CD4-positive, alpha-beta T cell treated with Interleukin-6 for 4 hours (primary cell): ENCODE data around the gene CDC25B.

Experiments
- DNase-seq: peaks from one replicate; pipeline ENCODE4 v3.0.0-alpha.2; 2020; ENCODE audit warnings: mixed read lengths

The CDC25B gene

GRCh38 chr20:3764659-3765058 is 31.5 kb upstream of the CDC25B start:
- no peak for DNase-seq

GRCh38 chr20:3765171-3765882 is 30.8 kb upstream of the CDC25B start:
- no peak for DNase-seq

GRCh38 chr20:3766422-3767109 is 29.5 kb upstream of the CDC25B start:
- DNase-seq, result no peak

GRCh38 chr20:3767110-3767426 is 29.0 kb upstream of the CDC25B start:
- peak; percentile 40 for DNase-seq

GRCh38 chr20:3767427-3768341 is 28.4 kb upstream of the CDC25B start, which contains the start of gene ADISSP:
TSS of gene ADISSP (minus strand) at chr20:3767753. CDS start at chr20:3760100, 7,653 bp downstream.
- peak; percentile 97 for DNase-seq

- DNase-seq, result peak; percentile 84
Measured at GRCh38 chr20:3768342-3769130, 27.6 kb upstream of the CDC25B start.

GRCh38 chr20:3771552-3772058 is 24.5 kb upstream of the CDC25B start:
- DNase-seq, result no peak

- no peak for DNase-seq
Measured at GRCh38 chr20:3775457-3776108, 20.5 kb upstream of the CDC25B start.

- no peak for DNase-seq
Measured at GRCh38 chr20:3777381-3777715, 18.8 kb upstream of the CDC25B start.

GRCh38 chr20:3777716-3778629 is 18.1 kb upstream of the CDC25B start:
- DNase-seq, result peak; percentile 64

GRCh38 chr20:3778976-3779375 is 17.1 kb upstream of the CDC25B start:
- DNase-seq, result no peak

GRCh38 chr20:3781153-3781910 is 14.8 kb upstream of the CDC25B start, which contains the start of gene SPEF1:
TSS of gene SPEF1 (minus strand) at chr20:3781448. CDS start at chr20:3781287, 161 bp downstream.
- peak; percentile 51 for DNase-seq

GRCh38 chr20:3782597-3782996 is 13.5 kb upstream of the CDC25B start:
- no peak for DNase-seq

GRCh38 chr20:3783068-3783489 is 13.0 kb upstream of the CDC25B start:
- no peak for DNase-seq

- no peak for DNase-seq
Measured at GRCh38 chr20:3783511-3784195, 12.5 kb upstream of the CDC25B start.

- DNase-seq, result no peak
Measured at GRCh38 chr20:3784216-3784853, 11.8 kb upstream of the CDC25B start.

- no peak for DNase-seq
Measured at GRCh38 chr20:3784863-3785239, 11.3 kb upstream of the CDC25B start.

- no peak for DNase-seq
Measured at GRCh38 chr20:3785240-3786125, 10.6 kb upstream of the CDC25B start.
